NCI-H1930 (cell line): ENCODE data around the gene TFF2.

Experiments
- DNase-seq, 2 experiments: peaks; one replicate each; lab custom pipeline; 2025; lab: John Stamatoyannopoulos, UW

TFF2 gene

DNA sequence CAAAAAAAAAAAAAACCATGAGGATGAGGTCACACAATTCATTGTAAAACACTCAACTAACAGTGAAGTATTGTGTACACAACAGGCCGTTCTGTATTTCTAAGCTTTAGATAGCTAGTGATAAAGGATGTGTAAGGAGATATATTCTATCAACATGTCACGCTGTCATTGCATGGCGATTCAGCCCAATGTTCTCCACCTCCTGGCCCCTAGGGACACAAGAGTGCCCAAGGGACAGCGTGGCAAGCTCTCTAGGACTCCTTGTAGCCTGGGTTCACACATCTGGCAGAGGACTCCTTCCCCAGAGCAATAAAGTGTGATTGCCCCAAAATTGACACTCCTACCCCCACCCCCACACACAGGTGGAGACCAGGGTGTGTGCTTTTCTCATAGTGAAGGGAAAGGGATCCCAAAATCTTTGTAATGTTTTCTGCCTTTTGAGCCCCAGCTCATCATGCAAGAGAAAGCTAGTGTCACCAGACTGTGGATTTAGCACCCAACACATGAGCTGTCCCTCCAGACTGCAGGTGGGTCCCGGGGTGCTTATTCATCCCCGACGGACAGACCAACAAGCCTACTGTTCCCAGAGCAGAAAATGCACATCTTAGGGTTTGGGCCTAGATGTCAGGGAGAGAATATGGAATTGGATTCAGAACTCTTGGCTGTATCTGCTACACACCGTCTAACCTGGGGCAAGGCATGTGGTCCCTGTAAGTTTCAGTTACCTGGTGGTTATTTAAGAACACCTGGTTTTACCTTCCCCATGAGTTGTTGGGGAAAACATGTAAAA is 33.6 kb upstream of the TFF2 start:
- DNase-seq, result no peak

DNA sequence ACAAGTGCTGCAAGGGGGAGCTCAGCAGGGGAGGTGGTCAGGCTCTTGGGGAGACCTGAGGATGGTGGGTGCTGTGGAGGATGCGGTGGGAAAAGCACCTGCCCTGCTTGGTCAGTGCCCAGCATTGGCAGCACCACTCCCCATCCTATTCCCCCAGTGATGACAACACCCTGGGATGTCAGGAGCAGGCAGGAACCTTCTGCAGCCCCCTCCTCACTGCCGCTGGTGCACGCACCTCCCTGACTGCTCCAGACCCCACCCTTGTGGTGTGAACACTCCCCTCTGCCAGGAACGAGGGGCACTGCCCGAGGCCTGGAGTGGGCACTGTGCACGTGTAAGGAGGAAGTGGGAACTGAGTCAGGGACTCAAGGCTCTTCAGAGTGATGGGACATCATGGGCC is 32.5 kb upstream of the TFF2 start:
- no peak for DNase-seq

DNA sequence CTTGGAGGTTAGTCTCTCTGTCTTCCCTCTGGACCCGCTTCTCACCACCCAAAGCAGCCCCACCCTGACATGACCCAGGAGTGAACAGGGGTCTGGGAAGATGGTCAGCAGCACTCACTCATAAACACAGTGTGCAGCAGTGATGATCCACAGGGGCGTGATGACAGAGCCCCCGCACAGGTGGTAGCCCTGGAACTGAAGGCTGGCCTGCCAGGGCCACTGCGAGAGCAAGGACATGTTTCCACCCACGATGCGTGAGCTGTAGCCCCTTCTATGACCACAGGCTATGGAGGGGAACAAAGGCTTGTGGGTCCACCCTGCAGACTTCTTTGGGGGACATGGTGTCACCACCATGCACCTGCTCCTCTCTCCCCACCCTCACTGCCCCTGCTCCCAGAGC is 32.1 kb upstream of the TFF2 start:
- no peak for DNase-seq

DNA sequence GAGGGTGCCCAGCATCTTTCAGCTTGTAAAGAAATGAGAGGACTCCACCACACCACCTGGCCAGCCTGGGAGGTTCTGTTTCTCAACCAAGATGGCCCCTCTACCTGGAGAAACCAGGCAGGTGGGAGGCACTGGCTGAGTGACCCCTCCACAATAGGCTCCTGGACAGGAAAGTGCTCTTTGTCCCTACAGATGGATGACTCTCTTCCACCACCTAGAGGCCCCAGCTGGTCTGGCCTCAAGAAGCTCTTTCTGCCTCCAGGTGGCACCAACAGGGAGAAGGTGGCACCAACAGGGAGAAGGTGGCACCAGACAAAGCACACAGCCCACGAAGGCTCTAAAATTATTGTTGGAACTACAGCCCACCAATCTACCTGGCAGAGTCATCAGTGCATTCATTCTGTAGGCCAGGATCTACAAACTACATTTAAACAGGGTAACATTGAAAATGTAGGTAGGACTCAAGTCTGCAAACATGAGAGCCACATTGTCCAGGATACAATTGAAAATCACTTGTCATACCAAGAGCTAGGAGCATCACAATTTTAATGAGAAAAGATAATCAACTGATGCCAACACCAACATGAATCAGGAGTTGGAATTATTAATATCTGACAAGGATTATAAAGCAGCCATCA is 30.7 kb upstream of the TFF2 start:
- DNase-seq, result peak in 1 of 2 experiments; percentile 5

DNA sequence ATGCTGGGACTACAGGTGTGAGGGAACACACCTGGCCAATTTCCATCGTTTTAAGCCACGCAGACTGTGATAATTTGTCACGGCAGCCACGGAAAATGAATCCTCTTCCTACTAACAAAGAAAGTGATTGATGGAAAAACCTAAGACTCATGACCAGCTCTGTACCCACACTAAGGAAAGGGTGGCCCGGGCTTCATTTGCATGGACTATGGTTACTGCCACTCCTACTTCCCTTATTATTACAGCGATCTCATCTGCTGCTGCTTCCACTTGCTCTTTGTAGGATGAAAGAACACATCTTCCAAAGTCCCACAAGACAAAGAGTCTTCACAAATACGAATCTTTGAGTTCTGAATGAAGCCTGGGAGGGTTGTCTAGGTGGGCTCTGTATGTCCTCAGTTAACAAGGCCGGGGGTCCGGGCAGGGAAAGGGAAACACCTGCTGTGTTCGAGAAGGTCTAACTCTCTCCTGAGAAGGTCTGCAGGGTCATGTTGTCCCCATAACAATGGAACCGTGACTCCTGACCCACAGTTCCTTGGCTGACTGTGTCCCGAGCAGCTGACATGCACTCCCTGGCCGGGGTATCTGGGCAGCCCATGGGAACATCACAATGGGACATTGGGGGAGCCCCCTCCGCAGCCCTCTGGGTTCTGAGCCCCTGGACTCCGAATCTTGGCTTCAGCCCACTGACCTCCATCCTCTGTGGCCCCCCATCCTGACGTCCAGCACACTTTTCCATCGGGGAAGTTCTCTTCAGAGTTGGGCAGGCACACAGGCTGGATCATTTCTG is 28.8 kb upstream of the TFF2 start:
- DNase-seq, result no peak

DNA sequence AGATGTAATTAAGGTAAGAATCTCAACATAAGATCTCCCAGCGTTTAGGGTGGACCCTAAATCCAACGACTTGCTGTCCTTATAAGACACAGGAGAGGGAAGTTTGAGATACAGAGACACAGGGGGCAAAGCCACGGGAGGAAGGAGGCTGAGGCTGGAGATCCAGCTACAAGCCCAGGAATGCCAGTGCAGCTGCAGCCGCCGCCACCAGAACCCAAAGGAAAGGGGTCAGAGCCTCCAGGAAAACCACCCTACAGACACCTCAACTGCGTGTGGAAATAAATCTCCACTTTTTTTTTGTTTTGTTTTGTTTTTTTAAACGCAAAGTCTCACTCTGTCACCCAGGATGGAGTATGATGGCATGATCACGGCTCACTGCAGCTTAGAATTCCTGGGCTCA is 27.6 kb upstream of the TFF2 start:
- DNase-seq, result no peak

DNA sequence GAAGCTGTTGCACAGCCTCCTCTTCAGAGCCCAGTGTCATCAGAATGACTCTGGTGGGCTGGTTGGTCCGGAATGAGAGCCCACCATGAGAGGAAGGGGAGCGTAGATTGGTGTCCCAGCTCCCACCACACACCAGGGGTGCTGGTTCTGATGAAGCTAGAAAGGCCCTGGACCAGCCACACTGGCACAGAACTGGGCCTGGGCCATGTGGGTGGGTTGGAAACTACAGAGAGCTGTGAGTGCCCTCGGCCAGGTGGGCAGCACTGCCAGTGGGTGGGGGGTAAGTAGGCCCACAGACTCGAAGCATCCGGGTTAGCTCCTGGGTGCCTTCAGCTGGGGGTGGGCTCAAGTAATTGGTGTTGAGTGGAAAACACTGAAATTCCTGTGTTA is 27.2 kb upstream of the TFF2 start:
- DNase-seq, result no peak

DNA sequence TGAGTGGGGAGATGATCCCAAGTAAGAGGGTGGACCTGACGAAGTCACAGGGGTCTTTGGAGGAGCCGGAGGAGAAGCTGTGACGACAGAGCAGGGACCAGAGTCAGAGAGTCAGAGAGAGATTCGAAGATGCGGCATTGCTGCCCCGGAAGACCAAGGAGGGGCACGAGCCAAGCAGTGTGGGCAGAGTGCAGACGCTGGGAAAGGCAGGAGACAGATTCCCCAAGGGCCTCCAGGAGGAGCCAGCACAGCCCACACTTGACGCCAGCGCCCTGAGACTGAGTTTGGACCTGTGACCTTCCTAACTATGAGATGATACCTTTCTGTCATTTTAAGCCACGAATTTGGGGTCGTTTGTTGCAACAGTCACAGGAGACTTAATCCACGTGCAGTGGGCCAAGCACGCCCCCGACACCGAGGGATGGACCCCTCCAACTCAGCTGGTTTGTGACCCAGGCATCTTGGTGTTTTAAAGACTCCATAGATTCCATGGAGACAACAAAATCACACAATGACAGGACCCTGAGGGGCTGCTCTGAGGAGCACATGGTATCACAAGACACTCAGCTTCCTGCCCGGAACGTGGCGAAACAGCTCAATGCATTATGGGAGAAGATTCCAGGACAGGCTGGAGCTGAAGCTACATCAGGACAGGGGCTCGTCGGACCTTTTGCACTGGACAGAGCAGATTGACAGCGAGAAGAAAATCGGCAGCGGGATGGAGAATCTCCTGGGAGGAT is 26.6 kb upstream of the TFF2 start:
- DNase-seq, result no peak

DNA sequence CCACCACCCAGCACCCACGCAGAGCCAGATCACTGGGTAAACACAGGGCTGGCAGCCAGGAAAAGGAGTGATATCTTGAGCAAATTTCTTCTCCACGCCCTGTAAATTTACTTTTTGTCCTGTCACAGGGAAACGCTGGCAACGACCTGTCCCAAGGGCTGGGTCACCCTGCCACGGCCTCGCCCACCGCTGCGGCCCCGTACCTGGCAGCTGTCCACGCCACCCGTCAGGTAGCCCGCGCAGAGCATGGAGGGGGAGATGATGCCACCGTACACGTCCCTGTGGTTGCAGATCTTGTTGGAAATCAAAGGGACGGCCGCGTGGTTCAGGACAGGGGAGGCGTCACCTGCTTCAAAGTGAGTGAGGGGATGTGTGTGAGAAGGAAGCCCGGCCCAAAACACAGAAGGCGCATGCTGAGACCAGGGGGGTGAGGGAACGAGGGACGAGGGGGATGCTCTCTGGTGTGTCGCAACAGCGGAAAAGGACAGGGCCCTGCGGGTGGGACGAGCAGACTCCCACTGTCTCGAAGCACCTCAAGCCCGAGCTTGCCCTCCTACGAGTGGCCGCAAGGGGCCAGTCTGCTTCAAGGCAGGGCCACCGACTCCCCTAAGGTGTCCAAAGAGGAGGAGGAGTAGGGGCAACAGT is 25.7 kb upstream of the TFF2 start:
- DNase-seq, result no peak

DNA sequence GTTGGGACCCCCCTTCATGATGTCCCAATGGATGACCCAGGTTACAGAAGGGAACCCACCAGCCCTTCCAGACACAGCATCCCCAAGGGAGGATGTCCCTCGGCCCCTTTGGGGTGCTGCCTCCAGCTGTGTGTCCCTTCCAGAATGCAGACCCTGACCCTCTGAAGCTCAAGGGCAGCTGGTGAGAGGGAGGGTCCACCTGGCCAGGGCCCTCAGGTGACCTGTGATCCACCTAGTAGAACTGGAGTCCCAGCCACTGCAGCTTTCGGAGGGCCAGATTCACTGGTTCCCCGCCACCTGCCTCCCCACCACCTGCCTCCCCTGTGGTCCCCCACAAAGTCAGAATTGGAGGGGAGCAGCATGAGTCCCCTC is 25.2 kb upstream of the TFF2 start:
- no peak for DNase-seq

DNA sequence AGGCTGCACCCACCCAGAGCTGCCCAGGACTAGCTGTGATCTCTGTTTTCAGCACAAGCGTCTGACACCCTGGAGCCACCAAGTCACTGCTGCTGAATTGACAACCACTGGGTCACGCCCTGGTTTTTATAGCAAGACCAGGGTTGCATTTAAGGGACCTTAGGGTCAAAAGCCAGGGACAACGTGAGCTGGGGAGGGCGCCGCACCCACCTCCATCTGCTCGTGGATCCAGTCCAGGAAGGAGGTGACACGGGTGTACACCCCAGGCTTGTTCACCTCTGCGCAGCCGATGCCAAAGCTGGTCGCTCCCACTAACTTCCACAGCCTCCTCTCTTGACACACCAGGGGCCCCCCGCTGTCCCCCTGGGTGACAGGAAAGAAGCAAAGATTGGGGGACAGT is 24.7 kb upstream of the TFF2 start:
- no peak for DNase-seq

DNA sequence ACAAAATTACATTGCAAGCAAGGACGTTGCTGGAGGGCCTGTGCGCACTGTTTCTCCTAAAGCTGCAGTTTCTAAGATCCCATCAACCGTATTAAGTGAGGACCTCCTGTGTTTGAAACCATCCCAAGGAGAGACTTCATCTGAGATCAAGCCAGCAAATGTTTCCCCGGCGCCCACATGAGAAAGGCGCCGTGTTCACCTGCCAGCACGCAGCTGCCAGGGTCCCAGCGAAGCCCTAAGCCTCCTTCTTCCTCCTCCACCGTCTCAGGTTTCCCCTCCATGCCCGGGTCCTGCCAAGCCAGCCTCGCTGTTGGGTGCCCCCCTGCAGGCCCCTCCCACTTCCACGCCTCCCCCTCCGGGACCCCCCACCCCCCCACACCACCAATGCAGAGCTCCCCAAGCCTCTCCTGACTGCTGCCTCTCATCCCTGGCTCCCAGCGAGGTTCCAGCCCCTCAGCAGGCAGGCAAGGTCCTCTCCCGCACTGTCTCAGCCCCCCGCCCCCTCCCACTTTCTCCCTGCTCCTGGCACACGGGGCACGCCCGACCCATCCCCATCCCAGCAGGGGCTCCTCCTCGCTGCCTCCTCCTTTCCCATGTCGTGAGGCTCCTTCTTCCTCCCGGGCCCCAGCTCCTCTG is 24.2 kb upstream of the TFF2 start:
- DNase-seq, result no peak

DNA sequence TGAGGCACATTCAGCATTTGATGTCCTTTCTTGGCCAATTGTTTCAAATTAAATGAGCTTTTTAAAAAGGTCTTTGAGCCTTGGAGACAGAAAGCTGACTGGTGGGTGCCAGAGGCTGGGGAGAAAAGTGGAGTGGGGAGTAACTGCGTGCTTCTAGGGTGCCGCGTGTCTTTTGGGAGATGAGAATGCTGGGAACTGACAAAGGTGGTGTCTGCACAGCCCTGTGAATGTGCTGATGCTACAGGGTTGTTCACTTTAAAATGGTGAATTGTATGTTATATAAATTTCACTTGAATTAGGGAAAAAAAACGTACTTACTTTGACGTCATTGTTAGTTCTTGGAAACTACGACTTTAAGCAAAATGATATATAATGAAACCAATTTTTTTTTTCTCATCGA is 23.7 kb upstream of the TFF2 start:
- DNase-seq, result no peak

DNA sequence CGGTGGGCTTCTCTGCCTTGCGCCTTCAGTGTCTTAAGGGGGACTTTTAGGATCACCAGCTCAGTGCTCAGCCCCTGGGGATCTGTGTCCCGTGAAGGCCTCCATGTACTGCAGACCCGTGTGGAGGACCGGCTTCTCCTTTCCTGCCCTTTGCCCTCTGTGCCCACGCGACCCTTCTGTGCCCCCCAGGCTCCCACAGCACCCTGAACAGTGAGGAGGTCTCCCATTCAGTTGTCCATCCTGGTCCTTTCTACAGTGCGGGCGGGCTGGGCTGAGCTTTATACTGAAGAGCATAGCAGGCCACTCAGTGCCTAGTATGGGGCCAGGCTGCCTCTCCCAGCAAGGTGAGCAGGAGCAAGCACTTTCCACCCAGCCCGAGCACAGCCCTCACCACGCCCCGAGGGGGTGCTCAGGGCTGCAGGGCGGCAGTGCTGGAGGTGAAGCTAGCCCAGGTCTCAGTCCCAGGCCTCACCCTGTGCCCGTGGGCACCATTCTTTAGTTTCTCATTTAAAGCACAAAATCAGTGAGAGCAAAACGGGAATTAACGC is 23.2 kb upstream of the TFF2 start:
- DNase-seq, result no peak

DNA sequence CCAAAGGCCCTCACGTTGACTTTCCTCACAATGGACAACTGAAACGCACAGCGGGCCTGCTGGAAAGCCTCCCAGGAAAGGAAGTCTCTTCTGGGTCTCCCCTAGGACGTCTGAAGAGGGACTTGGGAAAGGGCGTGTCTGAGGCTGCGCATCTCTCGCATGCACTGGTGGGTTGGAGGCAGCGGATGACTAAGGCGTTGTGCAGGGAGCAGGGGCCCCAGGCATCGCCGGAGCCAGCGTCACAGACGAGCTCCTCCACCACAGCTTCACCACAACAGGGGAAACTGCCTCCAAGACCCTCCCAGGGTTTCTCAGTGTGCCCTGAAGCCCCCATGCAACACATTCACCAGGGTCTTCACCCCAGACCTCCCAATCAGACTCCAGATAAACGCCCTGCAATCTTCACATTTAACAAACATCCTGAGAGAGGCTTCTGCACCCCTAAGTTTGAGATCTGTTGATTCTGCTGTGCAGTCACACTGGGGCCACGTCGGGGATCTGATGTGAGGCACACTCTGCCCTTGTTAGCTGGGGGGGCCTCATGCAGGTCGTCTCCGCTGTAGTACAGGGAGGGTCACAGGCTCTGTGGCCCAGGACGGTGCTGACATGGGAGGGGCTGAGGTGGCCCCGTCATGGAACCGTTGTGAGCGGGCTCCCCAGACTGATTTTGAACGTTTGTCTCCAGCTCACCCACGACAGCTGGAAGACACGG is 22.6 kb upstream of the TFF2 start:
- no peak for DNase-seq

DNA sequence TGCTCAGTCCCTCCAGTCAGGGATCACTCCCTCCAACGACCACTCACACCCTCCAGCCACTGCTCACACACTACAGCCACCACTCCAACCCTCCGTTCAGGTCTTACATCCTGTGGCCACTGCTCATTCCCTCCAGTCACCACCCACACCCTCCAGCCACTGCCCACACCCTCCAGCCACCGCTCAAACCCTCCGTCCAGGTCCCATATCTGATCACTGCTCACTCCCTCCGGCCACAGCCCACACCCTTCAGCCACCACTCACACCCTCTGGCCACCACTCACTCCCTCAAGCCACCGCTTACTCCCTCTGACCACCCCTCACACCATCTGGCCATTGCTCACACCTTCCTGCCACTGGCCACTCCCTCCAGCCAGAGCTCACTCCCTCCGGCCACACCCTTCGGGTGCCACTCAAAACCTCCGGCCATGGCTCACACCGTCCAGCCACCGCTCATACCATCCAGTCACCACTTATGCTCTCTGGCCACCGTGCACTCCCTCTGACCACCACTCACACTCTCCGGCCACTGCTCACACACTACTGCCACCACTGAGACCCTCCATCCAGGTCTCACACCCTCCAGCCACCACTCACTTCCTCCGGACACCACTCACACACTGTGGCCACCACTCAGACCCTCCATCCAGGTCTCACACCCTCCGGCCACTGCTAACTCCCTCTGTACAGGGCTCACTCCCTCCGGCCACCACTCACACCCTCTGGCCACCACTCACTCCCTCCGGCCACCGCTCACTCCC is 20.3 kb upstream of the TFF2 start:
- no peak for DNase-seq

DNA sequence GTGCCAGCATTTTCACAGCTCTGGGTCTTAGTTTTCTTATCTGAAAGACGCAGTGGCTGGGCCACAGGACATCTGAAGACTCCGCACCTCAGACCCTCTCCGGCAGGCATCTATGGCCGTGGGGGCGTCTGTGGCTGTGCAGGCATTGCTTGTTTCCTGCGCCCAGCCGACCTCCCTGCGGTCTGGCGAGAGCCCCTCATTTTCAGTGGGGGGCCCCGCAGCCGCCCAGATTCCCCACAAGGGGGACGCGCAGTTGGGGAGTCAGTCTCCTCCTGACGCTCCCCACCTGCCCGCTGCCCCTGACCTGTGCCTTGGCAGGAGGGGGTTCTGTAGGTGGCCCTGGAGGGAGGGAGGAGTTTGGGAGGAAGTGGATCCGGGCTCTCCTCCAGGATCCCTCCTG is 19.0 kb upstream of the TFF2 start:
- DNase-seq, result no peak

DNA sequence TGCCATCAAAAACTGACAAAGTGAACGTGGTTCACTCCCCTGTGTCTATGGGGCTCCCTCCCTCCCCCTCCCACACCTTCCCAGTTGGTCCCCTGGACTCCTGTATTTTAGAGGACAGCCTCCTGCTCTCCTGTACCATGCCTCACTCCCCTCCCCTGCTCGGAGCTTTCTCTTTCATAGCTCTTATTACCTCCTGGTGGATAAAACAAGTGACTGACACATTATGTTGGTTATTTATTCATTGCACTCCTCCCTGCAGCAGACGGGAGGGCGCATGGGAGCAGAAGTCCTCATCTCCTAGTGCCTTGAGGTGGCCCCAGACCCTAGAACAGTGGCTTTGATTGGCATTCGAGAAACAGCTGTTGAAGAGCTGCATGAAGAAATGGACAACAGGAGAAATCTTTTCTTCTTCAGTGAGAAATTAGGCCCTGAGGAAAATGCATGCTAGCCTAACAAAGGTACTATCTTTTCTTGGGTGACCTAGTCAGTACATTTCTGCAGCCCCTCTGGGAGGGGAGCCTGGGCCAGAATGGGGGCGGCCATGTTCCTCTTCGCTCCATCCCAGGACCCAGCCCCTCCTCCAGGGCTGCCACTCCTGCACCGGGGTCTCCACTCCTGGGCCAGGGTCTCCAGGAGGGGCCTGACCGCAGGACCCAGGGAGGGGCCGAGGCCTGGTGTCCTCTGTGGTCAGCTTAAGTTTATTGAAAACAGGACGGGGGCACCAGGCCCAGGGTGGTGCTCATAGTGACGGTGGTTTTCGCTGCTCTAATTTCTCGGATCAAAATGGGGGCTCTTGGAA is 16.8 kb upstream of the TFF2 start:
- no peak for DNase-seq
